Measurements from ENCODE around the gene HOXA11. TPM values are rescaled to one million over a fixed set of nuclear protein-coding genes. Genes with fewer than 3 reads are reported as not detected.

HOXA11 gene
- total RNA-seq, 4 donors from 2014 or later: 4.5 to 21.3 (median 7.7) TPM

DNA sequence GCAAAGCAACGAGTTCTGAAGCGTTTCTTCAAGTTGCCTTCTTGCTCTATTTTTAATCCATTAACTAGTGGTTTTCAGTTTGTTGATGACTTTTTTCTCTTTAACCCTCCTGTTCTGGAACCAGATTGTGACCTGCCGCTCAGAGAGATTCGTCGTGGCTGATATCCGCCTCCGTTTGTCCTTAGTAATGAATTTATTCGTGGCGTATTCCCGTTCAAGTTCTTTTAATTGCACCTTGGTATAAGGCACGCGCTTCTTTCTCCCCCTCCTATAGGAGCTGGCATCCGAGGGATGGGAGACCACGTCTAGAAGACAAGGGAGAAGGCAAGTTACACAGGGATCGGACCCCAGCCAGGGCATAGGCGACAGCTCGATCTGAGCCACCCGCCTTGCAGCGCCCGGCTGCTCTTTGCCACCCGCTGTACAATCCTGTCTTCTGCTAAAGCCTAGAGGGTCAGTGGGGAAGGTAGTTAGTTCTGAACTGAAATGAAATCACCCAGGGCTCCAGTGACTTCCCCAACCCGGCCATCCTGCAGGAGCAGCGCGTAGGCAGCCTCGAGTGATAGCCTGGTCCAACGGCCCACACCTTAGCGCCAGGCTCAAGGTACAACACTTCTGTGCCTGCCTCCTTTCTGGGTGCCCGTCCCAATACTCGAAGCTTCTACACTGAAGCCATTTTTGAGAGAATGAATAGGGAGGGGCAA is 13.3 kb upstream of the HOXA11 start:
- H3K27me3 ChIP-seq: peaks cover 85% of the 10 kb centered on the region
- H3K4me1 ChIP-seq: peaks cover 0 to 22% (median 2%) of the 10 kb centered on the region in 4 donors
- H3K36me3 ChIP-seq: no peaks in the 10 kb centered on the region
- H3K27ac ChIP-seq: peak overlapping the region; percentile 82 to 99 (median 96)
- in situ Hi-C loops (cut with MboI; ENCODE audit: low pct_ligation_motif_present in 1 of 4, low pct_unique_long_range_greater_than_20kb in 1 of 4, low sequenced_read_pairs in 3 of 4): loop anchor here in 2 of 4 donors (25.0 kb wide), 1 partner anchor 1336 kb away; no protein-coding TSS in a partner anchor
- WGBS, 2 donors (ENCODE audit: low coverage in 1 of 2): 16 to 22% methylated on average over 17 to 29 of the region's 29 CpGs
- peak overlapping the region; percentile 57 to 73 (median 64) for H3K4me3 ChIP-seq
- TF ChIP-seq POLR2A (IDR thresholded peaks at IDR 0.05): peak; percentile 29
- TF ChIP-seq, protein P1, sequence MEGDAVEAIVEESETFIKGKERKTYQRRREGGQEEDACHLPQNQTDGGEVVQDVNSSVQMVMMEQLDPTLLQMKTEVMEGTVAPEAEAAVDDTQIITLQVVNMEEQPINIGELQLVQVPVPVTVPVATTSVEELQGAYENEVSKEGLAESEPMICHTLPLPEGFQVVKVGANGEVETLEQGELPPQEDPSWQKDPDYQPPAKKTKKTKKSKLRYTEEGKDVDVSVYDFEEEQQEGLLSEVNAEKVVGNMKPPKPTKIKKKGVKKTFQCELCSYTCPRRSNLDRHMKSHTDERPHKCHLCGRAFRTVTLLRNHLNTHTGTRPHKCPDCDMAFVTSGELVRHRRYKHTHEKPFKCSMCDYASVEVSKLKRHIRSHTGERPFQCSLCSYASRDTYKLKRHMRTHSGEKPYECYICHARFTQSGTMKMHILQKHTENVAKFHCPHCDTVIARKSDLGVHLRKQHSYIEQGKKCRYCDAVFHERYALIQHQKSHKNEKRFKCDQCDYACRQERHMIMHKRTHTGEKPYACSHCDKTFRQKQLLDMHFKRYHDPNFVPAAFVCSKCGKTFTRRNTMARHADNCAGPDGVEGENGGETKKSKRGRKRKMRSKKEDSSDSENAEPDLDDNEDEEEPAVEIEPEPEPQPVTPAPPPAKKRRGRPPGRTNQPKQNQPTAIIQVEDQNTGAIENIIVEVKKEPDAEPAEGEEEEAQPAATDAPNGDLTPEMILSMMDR (IDR thresholded peaks at IDR 0.05): no peak
- TF ChIP-seq EP300 (IDR thresholded peaks at IDR 0.05; ENCODE audit: low read depth): no peak
- TF ChIP-seq POLR2AphosphoS5 (IDR thresholded peaks at IDR 0.05): peak in 1 of 3 donors; percentile 50
- H3K9me3 ChIP-seq: no peaks in the 10 kb centered on the region
- intact Hi-C loops (cut with DNase I; ENCODE audit: low total_unique reads): loop anchor here (10.0 kb wide), 1 partner anchor 977 kb away; no protein-coding TSS in a partner anchor
- DNase-seq: no peak

DNA sequence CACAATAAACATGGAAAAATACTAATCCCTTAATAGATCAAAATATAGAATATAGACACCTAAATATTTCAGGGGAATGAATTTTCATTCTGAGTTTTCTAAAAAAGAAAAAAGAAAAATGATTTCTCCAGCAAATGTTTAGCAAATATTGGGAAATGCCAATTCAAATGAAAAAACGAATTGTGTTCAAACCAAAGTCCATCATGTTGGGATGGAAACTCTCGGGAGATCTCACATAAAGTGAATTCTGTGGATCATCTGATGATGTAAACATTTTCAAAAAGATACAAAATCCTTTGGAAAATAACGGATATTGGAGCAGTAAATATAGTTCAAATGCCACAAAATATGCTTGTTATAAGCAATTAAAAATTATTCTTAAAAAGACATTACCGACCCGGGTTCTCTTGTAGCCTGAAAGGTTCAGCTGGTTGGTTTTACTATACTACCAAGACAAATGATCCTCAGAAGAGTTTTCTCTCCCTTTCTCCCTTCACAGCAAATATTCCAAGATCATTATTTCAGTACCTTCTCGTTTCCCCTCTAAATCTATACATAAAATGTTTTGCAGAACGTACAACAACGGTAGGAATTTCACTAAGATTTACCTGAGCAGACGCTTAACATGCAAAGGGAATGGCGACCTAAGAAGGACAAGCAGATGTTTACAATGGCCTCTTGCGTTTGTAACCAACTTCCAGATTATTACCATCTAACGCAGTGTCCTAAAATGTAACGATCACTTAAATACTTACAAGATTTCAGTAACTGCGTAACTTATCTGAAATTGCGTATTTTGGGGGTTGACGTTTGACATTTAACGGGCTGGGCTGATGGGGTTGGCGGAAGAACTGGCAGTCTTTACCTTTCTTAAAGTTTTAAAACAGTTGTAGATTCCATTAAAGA is 12.4 kb upstream of the HOXA11 start:
- in situ Hi-C loops (cut with MboI; ENCODE audit: low pct_ligation_motif_present in 1 of 4, low pct_unique_long_range_greater_than_20kb in 1 of 4, low sequenced_read_pairs in 3 of 4): loop anchor here in 2 of 4 donors (25.0 kb wide), 1 partner anchor 1335 kb away; no protein-coding TSS in a partner anchor
- no peak for DNase-seq
- Histone ChIP-seq H3K4me1 (peaks cover 0 to 27% (median 5%) of the 10 kb centered on the region in 4 donors), H3K9me3 (no peaks in the 10 kb centered on the region), H3K36me3 (no peaks in the 10 kb centered on the region), H3K27ac (peak overlapping the region; percentile 95 to 99 (median 98)), H3K27me3 (peaks cover 83% of the 10 kb centered on the region), H3K4me3 (peak overlapping the region; percentile 57 to 73 (median 64))
- TF ChIP-seq POLR2A (IDR thresholded peaks at IDR 0.05) (no peak), POLR2AphosphoS5 (IDR thresholded peaks at IDR 0.05) (no peak), EP300 (IDR thresholded peaks at IDR 0.05; ENCODE audit: low read depth) (no peak)
- TF ChIP-seq, protein P1 (IDR thresholded peaks at IDR 0.05): no peak
- intact Hi-C loops (cut with DNase I; ENCODE audit: low total_unique reads): loop anchor here (10.0 kb wide), 1 partner anchor 977 kb away; no protein-coding TSS in a partner anchor
- WGBS, 2 donors (ENCODE audit: low coverage in 1 of 2): 20 to 24% methylated on average over 17 to 18 of the region's 18 CpGs

DNA sequence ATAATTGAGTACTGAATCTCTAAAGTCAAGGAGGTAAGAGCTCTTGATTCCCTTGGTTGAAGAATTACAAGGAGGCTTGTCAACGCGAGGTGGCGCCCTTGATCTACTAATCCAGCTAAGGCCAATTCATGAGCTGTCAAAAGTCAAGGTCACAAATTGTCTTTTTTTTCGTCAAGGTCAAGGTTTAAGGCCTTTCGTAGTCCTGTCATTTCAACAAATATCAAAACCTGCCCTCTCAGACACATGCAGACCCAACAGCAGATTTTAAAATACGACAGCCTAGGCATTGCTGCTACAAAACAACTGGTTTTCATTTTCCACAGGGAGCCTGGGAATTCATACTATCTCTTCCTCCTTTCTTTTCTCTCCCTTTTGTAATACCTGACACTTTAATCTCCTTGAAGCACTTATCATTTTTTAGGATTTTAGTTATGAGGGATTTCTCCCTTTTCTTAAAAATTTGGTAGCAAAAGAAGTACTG is 11.3 kb upstream of the HOXA11 start:
- peaks cover 0 to 38% (median 13%) of the 10 kb centered on the region in 4 donors for H3K4me1 ChIP-seq
- H3K4me3 ChIP-seq: peak overlapping the region; percentile 3 to 73 (median 58)
- WGBS, 2 donors (ENCODE audit: low coverage in 1 of 2): 0 to 2% methylated on average over 6 of the region's 6 CpGs
- no peaks in the 10 kb centered on the region for H3K9me3 ChIP-seq
- in situ Hi-C loops (cut with MboI; ENCODE audit: low pct_ligation_motif_present in 1 of 4, low pct_unique_long_range_greater_than_20kb in 1 of 4, low sequenced_read_pairs in 3 of 4): loop anchor here in 2 of 4 donors (25.0 kb wide), 1 partner anchor 1334 kb away; no protein-coding TSS in a partner anchor
- H3K27me3 ChIP-seq: peaks cover 77% of the 10 kb centered on the region
- peak overlapping the region; percentile 95 to 99 (median 98) for H3K27ac ChIP-seq
- peak; percentile 95 for DNase-seq
- intact Hi-C loops (cut with DNase I; ENCODE audit: low total_unique reads): loop anchor here (10.0 kb wide), 1 partner anchor 978 kb away; no protein-coding TSS in a partner anchor
- TF ChIP-seq, protein P1 (IDR thresholded peaks at IDR 0.05): peak; percentile 73 to 88 (median 79)
- TF ChIP-seq EP300 (IDR thresholded peaks at IDR 0.05; ENCODE audit: low read depth) (no peak), POLR2A (IDR thresholded peaks at IDR 0.05) (no peak), POLR2AphosphoS5 (IDR thresholded peaks at IDR 0.05) (peak; percentile 33 to 55 (median 55))
- H3K36me3 ChIP-seq: no peaks in the 10 kb centered on the region
